GM12892 (cell line): ENCODE measurements around the gene OR8G5.

Experiments used
- DNase-seq: peaks from one replicate; pipeline ENCODE4 v3.0.0; 2011; ENCODE audit not compliant: insufficient read length
- FAIRE-seq: peaks from 2 replicates; lab custom pipeline; 2011; peaks lifted over from hg19 to GRCh38; lab: Jason Lieb, UNC
- POLR2A ChIP-seq: IDR thresholded peaks from 2 replicates; pipeline ENCODE4 v1.6.1; 2011; ENCODE audit warnings: low read depth, low read length, control low read depth
- POLR2AphosphoS5 ChIP-seq: IDR thresholded peaks from 2 replicates; pipeline ENCODE4 v1.6.1; 2011; ENCODE audit warnings: low read depth, low read length, control low read depth
- TAF1 ChIP-seq: IDR thresholded peaks from 2 replicates; pipeline ENCODE4 v1.6.1; 2011; ENCODE audit warnings: low read depth, mild to moderate bottlenecking, control low read depth, low read length, borderline replicate concordance

The OR8G5 gene

DNA sequence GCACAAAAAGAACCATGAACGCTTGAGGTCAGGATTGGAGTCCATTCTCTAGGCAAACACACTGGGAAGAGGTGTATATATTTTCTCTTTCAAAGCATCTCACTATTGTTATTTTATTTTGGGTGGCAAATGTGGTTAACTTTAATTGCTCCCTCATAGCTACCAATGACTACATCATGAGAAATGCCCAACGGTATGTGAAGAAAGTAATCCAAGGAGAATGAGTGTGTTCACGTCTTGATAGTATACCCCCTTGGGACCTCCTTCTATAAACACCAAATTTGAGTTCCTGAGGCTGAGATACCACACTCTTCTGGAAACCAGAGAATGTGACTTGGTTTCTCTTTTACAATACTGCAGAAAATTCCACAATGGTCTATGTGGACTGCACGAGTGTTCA lies 41.7 kb downstream of the OR8G5 start:
- no peak for FAIRE-seq
- DNase-seq, result no peak
- TF ChIP-seq POLR2A (no peak), TAF1 (no peak), POLR2AphosphoS5 (no peak)

DNA sequence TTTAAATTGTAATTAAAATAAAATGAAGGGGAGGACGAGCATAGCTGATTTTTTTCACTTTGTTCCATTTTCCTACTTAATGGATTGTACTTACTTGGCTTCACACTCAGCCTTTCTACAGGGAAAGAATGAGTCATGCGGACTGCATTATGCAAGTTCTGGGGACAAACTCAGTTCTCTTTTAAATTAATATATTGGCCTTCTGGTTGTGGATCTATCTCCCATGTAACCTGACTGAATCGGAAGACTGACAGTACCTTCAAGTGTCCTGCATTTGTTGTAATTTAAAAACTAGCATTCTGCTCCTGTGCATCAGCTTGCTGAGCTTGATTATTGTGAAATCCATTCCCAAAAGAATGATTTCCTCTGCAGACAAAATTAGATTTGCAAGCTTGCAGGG lies 45.4 kb downstream of the OR8G5 start:
- TF ChIP-seq POLR2A (no peak), POLR2AphosphoS5 (no peak), TAF1 (no peak)
- no peak for DNase-seq
- no peak for FAIRE-seq

DNA sequence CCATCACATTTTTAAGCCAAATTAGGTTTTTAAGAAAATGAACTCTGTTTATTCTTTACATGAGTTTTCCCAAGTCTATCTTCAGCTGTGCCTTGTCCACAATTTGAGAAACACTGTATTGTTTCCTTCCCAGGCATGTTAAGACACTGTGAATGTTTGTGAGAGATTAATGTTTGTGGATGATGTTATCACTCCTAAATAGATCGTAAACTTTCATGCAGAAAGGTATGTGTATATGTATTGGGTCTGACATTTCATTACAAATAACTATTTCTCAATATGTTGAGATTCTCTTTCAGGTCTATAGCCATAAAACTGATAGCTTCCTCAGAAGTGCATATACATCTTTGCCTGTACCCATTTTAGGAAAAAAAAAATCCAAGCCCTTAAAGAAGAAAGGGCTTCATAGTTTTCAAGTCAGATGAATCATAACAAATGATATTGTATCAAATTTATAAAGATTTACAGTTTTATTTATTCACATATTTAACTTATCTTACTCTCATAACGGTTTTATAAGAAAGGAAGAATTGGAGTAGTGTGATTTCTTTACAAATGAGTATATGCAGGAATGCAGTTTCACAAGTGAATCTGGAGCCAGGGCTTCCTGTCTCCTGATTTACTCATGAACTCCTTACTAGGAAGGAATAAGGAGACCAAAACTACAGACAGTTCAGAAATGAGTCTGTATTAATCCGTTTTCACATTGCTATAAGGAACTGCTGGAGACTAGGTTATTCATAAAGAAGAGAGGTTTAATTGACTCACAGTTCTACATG lies 46.4 kb downstream of the OR8G5 start:
- no peak for FAIRE-seq
- no peak for TF ChIP-seq POLR2A
- no peak for TF ChIP-seq POLR2AphosphoS5
- TF ChIP-seq TAF1, result no peak
- DNase-seq, result no peak

DNA sequence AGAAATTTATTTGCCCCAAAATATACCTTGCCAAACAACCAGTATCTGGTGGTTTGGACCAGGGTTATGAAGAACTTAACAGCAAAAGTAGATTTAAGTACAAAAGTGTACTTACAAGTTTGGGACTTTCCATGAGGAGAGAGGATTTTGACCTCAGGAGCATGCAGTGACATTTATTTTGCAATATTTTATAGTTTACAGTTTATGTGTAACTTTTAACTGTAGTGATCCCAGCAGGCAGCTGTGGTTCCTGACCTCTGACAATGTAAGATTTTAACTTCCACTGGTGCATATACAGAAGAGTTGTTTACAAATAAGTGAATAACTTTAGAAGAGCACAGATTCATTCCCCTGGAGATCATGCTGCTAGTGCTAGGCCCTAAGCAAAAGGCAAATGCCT lies 50.9 kb downstream of the OR8G5 start:
- TF ChIP-seq POLR2A (no peak), TAF1 (no peak), POLR2AphosphoS5 (no peak)
- FAIRE-seq, result no peak

DNA sequence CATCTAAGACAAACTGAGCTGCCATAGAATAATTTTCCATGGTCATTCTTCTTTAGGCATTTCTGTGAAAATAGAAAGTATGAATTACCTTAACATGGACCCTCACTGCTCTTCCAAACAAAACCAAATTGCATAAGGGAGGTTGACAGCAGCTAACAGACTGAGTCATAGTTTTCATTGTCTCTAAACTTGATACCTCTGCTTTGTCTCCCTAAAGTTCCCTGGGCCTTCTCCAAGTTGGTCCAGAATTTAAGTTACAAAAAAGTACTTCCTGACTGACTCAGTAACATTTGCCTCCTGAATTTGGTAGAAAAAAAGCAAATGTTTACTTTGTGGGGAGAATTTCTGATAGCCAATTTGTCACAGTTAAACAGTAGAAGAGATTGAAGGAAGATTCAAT lies 54.5 kb downstream of the OR8G5 start:
- TF ChIP-seq POLR2AphosphoS5 (no peak), POLR2A (no peak), TAF1 (no peak)
- DNase-seq, result no peak
- no peak for FAIRE-seq

More for the DNA sequence above, 50.9 kb downstream of the OR8G5 start:
- no peak for DNase-seq

DNA sequence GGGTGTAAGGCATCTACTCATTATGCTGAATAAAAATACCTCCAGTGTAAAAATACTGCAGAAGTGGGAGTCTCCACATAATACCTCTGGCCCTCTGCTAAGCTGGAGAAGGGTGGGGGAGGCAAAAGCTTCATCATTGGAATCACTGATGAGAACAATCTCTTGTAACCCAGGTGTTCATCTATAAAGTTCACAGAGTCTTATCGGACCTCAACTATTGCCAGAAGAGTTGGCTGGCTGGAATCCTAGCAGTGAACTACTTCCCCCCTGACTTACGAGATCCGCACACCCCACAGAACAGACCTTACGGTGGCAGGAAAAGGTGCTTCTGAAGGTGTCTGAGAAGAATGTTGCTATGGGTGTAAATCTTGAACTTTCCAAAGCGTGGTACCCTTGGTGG lies 55.1 kb downstream of the OR8G5 start:
- TF ChIP-seq TAF1, result no peak
- TF ChIP-seq POLR2AphosphoS5, result no peak
- TF ChIP-seq POLR2A, result no peak
- DNase-seq, result no peak
- no peak for FAIRE-seq

DNA sequence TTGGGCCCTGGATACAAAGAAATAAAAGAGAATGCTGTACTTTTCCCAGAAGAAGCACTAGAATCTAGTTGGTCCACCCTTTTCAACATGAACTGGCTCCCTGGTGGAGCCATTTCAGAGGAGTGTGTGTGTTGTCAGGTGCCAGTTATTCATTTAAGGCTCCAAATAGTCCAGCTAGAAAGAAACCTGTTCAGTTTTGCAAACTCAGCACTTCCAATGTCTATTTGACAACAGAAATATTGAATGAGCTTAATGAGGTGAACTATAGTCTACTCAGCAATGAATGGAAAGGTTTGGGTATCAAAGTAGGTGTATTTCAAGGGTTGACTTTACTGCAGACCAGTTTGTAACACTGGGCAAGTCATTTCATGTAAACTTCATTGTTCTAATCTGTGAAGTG lies 55.5 kb downstream of the OR8G5 start:
- TF ChIP-seq TAF1, result no peak
- TF ChIP-seq POLR2AphosphoS5, result no peak
- TF ChIP-seq POLR2A, result no peak
- FAIRE-seq (peak; percentile 42), DNase-seq (no peak)

DNA sequence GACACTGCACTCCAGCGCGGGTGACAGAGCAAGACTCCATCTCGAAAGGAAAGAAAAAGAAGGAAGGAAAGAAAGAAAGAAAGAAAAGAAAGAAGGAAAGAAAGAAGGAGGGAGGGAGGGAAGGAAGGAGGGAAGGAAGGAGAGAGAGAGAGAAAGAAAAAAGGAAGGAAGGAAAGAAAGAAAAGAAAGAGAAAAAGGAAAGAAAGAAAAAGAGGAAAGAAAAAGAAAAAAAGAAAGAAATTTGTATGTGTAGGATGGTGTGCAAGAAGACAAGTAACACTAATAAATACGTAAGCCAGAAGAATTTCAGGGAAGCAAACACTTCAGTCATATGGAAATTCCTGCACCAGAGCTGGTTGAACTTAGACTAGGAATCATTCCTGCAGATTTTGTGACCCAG lies 57.0 kb downstream of the OR8G5 start:
- FAIRE-seq (no peak), DNase-seq (no peak)
- no peak for TF ChIP-seq POLR2A
- no peak for TF ChIP-seq POLR2AphosphoS5
- TF ChIP-seq TAF1, result no peak

DNA sequence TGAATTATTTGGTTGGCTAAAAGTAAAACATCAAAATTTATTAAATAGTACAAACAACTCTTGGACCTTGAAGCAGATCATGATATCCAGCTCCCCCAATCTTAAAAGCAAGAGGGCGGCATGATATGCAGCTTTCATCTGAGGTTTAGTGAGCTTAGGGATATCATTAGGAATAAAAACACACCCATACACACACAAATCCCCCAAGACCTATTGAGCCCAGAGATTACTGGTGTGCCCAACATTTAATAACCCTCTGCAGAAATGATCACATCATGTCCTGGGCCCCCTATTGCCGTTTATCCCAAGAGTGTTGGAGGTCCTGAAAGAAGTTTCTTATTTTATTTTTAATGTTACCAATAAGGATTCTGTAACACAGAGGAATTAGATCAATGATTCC lies 57.7 kb downstream of the OR8G5 start, which contains the start of gene OR8D1:
Gene OR8D1 (minus strand): TSS at position 101 of the 400 bp plus-strand sequence. CDS start 3,183 bp downstream, outside the sequence.
- DNase-seq (no peak), FAIRE-seq (no peak)
- no peak for TF ChIP-seq TAF1
- TF ChIP-seq POLR2AphosphoS5, result no peak
- TF ChIP-seq POLR2A, result no peak

DNA sequence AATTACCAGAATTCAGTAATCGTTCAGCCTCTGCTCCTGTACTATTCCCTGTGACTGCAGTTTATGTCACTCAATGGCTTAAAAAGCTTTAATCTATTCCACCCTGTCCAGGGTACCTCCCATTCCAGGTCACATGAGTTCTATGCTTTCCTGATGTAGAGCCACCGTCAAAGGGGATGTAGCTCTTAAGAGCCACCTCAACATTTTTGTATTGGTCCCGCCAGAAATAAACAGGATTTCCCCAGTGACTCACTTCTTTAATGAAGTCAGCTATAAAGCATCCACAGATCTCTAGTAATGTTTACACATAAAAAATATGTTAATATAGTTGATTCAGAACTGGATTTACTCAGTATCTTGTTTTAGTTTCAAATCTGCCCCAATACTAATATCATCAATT lies 58.9 kb downstream of the OR8G5 start:
- FAIRE-seq (no peak), DNase-seq (no peak)

More for the DNA sequence above, 58.9 kb downstream of the OR8G5 start:
- TF ChIP-seq POLR2AphosphoS5 (no peak), TAF1 (no peak), POLR2A (no peak)
